HCT116 (cell line): Measurements from ENCODE around the gene ARHGAP12.

Experiments
- EZH2 ChIP-seq: fragments of 200-600 bp; sonication (generic); IDR thresholded peaks from 2 replicates; pipeline ENCODE4 v1.6.1; 2017; ENCODE audit warnings: antibody characterized with exemption, mixed run types
- EZH2phosphoT487 ChIP-seq: fragments of 200-600 bp; IDR thresholded peaks from 2 replicates; pipeline ENCODE4 v1.6.1; 2018; ENCODE audit warnings: antibody characterized with exemption, borderline replicate concordance
- POLR2A ChIP-seq: IDR thresholded peaks from 2 replicates; pipeline ENCODE4 v1.7.0; 2011; ENCODE audit warnings: borderline replicate concordance; ENCODE audit not compliant: insufficient read depth, insufficient read length; ENCODE audit errors: extremely low read depth
- SIN3A ChIP-seq: IDR thresholded peaks from 2 replicates; pipeline ENCODE4 v1.6.1; 2012; ENCODE audit warnings: low read depth
- YY1 ChIP-seq: IDR thresholded peaks from 2 replicates; pipeline ENCODE4 v1.6.1; 2011; ENCODE audit warnings: low read length, low read depth, moderate library complexity, mild to moderate bottlenecking; ENCODE audit not compliant: insufficient replicate concordance; ENCODE audit errors: extremely low read depth
- ZNF274 ChIP-seq: fragments of 200-500 bp; sonication (Bioruptor generic); IDR thresholded peaks from 2 replicates; pipeline ENCODE4 v1.6.1; 2014; ENCODE audit warnings: mild to moderate bottlenecking, low read depth, low read length, inconsistent platforms
- TF ChIP-seq, protein P1 (sequence below), 3 experiments: fragments of 200-600 bp in 1 of 3; sonication (generic) in 1 of 3; IDR thresholded peaks in 2 of 3; conservative IDR thresholded peaks in 1 of 3; 2 replicates each; pipeline ENCODE4 v1.5.1; 2012 to 2017; ENCODE audit warnings: low read depth in 2 of 3, low read length in 2 of 3, antibody characterized with exemption in 1 of 3, borderline replicate concordance in 1 of 3, control low read depth in 1 of 3, mild to moderate bottlenecking in 1 of 3, mixed read lengths in 1 of 3, mixed run types in 1 of 3, moderate library complexity in 1 of 3; ENCODE audit not compliant: insufficient read depth in 1 of 3
- TF ChIP-seq, protein P2 (sequence below): IDR thresholded peaks from 2 replicates; pipeline ENCODE4 v1.6.1; 2012; ENCODE audit warnings: low read depth

DNA sequence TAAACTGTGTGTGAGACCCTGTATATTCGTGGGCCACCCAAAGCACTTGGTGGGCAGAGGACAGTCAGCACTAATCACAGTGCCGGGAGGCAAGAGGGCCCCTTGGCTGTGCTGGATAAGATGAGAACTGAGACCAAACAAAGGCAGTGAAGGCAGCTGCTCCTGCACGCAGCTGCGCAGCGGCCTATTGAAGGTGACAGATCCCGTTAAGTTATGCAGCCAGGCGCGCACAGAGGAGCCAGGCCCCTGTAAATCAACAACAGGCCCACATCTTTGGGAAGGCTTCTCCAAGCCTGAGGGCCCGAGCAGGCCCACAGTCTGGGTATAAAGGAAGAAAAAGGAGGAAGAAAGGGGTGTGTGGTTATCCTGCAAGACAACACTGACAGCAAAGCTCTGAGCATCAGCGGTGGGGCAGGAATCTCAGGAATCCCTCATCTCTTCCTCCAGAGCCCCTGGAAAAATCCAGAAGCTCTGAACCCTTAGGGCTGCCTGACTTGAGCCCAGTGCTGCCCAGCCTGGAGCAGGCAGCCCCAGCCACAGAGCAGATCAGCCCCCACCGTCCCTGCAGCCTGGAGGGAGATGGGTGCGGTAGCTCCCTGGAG, 154.2 kb downstream of the ARHGAP12 start:
- TF ChIP-seq YY1 (no peak), POLR2A (no peak), EZH2phosphoT487 (no peak), SIN3A (no peak), EZH2 (no peak), ZNF274 (no peak)
- TF ChIP-seq, protein P1, sequence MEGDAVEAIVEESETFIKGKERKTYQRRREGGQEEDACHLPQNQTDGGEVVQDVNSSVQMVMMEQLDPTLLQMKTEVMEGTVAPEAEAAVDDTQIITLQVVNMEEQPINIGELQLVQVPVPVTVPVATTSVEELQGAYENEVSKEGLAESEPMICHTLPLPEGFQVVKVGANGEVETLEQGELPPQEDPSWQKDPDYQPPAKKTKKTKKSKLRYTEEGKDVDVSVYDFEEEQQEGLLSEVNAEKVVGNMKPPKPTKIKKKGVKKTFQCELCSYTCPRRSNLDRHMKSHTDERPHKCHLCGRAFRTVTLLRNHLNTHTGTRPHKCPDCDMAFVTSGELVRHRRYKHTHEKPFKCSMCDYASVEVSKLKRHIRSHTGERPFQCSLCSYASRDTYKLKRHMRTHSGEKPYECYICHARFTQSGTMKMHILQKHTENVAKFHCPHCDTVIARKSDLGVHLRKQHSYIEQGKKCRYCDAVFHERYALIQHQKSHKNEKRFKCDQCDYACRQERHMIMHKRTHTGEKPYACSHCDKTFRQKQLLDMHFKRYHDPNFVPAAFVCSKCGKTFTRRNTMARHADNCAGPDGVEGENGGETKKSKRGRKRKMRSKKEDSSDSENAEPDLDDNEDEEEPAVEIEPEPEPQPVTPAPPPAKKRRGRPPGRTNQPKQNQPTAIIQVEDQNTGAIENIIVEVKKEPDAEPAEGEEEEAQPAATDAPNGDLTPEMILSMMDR (IDR thresholded peaks at IDR 0.05 in 2 of 3, conservative IDR thresholded peaks at IDR 0.05 in 1 of 3; ENCODE audit: borderline replicate concordance in 1 of 3, insufficient read depth in 1 of 3, low read depth in 2 of 3, low read length in 2 of 3) = no peak
- TF ChIP-seq, protein P2, sequence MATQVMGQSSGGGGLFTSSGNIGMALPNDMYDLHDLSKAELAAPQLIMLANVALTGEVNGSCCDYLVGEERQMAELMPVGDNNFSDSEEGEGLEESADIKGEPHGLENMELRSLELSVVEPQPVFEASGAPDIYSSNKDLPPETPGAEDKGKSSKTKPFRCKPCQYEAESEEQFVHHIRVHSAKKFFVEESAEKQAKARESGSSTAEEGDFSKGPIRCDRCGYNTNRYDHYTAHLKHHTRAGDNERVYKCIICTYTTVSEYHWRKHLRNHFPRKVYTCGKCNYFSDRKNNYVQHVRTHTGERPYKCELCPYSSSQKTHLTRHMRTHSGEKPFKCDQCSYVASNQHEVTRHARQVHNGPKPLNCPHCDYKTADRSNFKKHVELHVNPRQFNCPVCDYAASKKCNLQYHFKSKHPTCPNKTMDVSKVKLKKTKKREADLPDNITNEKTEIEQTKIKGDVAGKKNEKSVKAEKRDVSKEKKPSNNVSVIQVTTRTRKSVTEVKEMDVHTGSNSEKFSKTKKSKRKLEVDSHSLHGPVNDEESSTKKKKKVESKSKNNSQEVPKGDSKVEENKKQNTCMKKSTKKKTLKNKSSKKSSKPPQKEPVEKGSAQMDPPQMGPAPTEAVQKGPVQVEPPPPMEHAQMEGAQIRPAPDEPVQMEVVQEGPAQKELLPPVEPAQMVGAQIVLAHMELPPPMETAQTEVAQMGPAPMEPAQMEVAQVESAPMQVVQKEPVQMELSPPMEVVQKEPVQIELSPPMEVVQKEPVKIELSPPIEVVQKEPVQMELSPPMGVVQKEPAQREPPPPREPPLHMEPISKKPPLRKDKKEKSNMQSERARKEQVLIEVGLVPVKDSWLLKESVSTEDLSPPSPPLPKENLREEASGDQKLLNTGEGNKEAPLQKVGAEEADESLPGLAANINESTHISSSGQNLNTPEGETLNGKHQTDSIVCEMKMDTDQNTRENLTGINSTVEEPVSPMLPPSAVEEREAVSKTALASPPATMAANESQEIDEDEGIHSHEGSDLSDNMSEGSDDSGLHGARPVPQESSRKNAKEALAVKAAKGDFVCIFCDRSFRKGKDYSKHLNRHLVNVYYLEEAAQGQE = no peak
